SK-N-SH (cell line): ENCODE data around the gene POC5. TPM values are rescaled to one million over a fixed set of nuclear protein-coding genes. Genes with fewer than 3 reads are reported as not detected.

Experiments
- CTCF ChIA-PET: fragments of 300-600, 350-600 bp; formaldehyde crosslinking; extraction: SDS; loops from one replicate; lab custom pipeline; 2021; lab: Yijun Ruan, JAX
- POLR2A ChIA-PET: fragments of 350-600 bp; sonication (Branson Sonifier 250); formaldehyde crosslinking; extraction: SDS; loops from one replicate; lab custom pipeline; 2020; ENCODE audit warnings: antibody characterized with exemption, inconsistent platforms; lab: Yijun Ruan, JAX
- DNase-seq: peaks from one replicate; pipeline ENCODE4 v3.0.0; 2012
- H2AFZ ChIP-seq: fragments of 200-600 bp; sonication (generic); 2 replicates; pipeline ENCODE4 v1.8.1; 2016; ENCODE audit warnings: antibody characterized with exemption, mild to moderate bottlenecking, low read depth
- H3F3A ChIP-seq: fragments of 200-600 bp; sonication (generic); replicated peaks from 2 replicates; pipeline ENCODE3; 2016; ENCODE audit warnings: antibody characterized with exemption, mild to moderate bottlenecking; ENCODE audit not compliant: insufficient read depth
- H3K27ac ChIP-seq, 2 experiments: fragments of 200-500 bp in 1 of 2; fragments of 200-600 bp in 1 of 2; sonication (Bioruptor generic) in 1 of 2; sonication (generic), shearing (Covaris generic) in 1 of 2; 2 replicates each; pipeline versions ENCODE4 v1.5.1 to v1.6.1; 2014 to 2016; ENCODE audit warnings: low read depth in 2 of 2, inconsistent platforms in 1 of 2, low read length in 1 of 2, mild to moderate bottlenecking in 1 of 2, mixed read lengths in 1 of 2
- H3K27me3 ChIP-seq: fragments of 200-600 bp; sonication (generic), shearing (Covaris generic); 2 replicates; pipeline ENCODE4 v1.6.1; 2016; ENCODE audit warnings: mixed run types; ENCODE audit not compliant: insufficient read depth
- H3K36me3 ChIP-seq, 2 experiments: fragments of 200-500 bp in 1 of 2; fragments of 200-600 bp in 1 of 2; sonication (Bioruptor generic) in 1 of 2; sonication (generic) in 1 of 2; replicated peaks in 1 of 2; 2 replicates each; pipeline versions ENCODE3 to v1.5.1; 2014 to 2016; ENCODE audit warnings: low read length in 1 of 2, mild to moderate bottlenecking in 1 of 2; ENCODE audit not compliant: insufficient read depth in 2 of 2, control insufficient read depth in 1 of 2
- H3K4me1 ChIP-seq, 2 experiments: fragments of 200-500 bp in 1 of 2; fragments of 200-600 bp in 1 of 2; sonication (Bioruptor generic) in 1 of 2; sonication (generic), shearing (Covaris generic) in 1 of 2; 2 replicates each; pipeline versions ENCODE4 v1.5.1 to v1.6.1; 2014 to 2016; ENCODE audit warnings: low read depth in 1 of 2, low read length in 1 of 2, mixed run types in 1 of 2; ENCODE audit not compliant: insufficient read depth in 2 of 2, control insufficient read depth in 1 of 2
- H3K4me2 ChIP-seq: fragments of 200-600 bp; sonication (generic), shearing (Covaris generic); 2 replicates; pipeline ENCODE4 v1.6.1; 2017; ENCODE audit warnings: mixed run types
- H3K4me3 ChIP-seq, 2 experiments: fragments of 200-500 bp in 1 of 2; fragments of 200-600 bp in 1 of 2; sonication (Bioruptor generic) in 1 of 2; sonication (generic), shearing (Covaris generic) in 1 of 2; 2 replicates each; pipeline versions ENCODE4 v1.5.1 to v1.8.1; 2014 to 2016; ENCODE audit warnings: low read depth in 2 of 2, inconsistent platforms in 1 of 2, low read length in 1 of 2, mild to moderate bottlenecking in 1 of 2, mixed read lengths in 1 of 2, moderate library complexity in 1 of 2
- H3K79me2 ChIP-seq: fragments of 200-600 bp; sonication (generic); 2 replicates; pipeline ENCODE4 v1.8.1; 2017; ENCODE audit warnings: mild to moderate bottlenecking; ENCODE audit not compliant: insufficient read depth
- H3K9ac ChIP-seq: fragments of 200-600 bp; sonication (generic); 2 replicates; pipeline ENCODE4 v1.6.1; 2017; ENCODE audit warnings: mixed run types
- H3K9me2 ChIP-seq: fragments of 200-600 bp; sonication (generic); 2 replicates; pipeline ENCODE4 v1.6.1; 2017; ENCODE audit warnings: mixed run types
- H3K9me3 ChIP-seq: fragments of 200-600 bp; sonication (generic); 2 replicates; pipeline ENCODE4 v1.6.1; 2017; ENCODE audit warnings: mixed run types, mild to moderate bottlenecking, moderate library complexity
- H4K20me1 ChIP-seq: fragments of 200-600 bp; sonication (generic); 2 replicates; pipeline ENCODE4 v1.6.1; 2017; ENCODE audit warnings: mild to moderate bottlenecking, mixed run types; ENCODE audit not compliant: insufficient read depth
- ELF1 ChIP-seq: IDR thresholded peaks from 2 replicates; pipeline ENCODE4 v1.4.0; 2012
- EP300 ChIP-seq, 2 experiments: IDR thresholded peaks; 2 replicates each; pipeline versions ENCODE4 v1.4.0 to v1.6.1; 2012; ENCODE audit warnings: borderline replicate concordance in 1 of 2, low read depth in 1 of 2, low read length in 1 of 2
- FOSL2 ChIP-seq: IDR thresholded peaks from 2 replicates; pipeline ENCODE4 v1.4.0; 2012; ENCODE audit warnings: low read depth, mild to moderate bottlenecking, moderate library complexity, borderline replicate concordance
- FOXJ3 ChIP-seq: sonication (generic); formaldehyde crosslinking; IDR thresholded peaks from 2 replicates; pipeline ENCODE4 v1.5.1; 2020; ENCODE audit warnings: mild to moderate bottlenecking, missing genetic modification reagents
- JUND ChIP-seq: IDR thresholded peaks from 2 replicates; pipeline ENCODE4 v1.4.0; 2012
- NRF1 ChIP-seq: IDR thresholded peaks from 2 replicates; pipeline ENCODE4 v1.6.1; 2012; ENCODE audit warnings: low read depth, mild to moderate bottlenecking, low read length
- POLR2AphosphoS5 ChIP-seq: IDR thresholded peaks from 2 replicates; pipeline ENCODE4 v1.6.1; 2012; ENCODE audit warnings: low read depth, low read length
- RAD21 ChIP-seq: IDR thresholded peaks from 2 replicates; pipeline ENCODE4 v1.6.1; 2012; ENCODE audit warnings: mild to moderate bottlenecking, low read length
- RCOR1 ChIP-seq: fragments of 150-350 bp; IDR thresholded peaks from 2 replicates; pipeline ENCODE4 v1.6.1; 2017; ENCODE audit warnings: antibody characterized with exemption, low read length
- RFX5 ChIP-seq: IDR thresholded peaks from 2 replicates; pipeline ENCODE4 v1.6.1; 2012; ENCODE audit warnings: mild to moderate bottlenecking, improper control_type of control experiment, low read length
- RXRA ChIP-seq: IDR thresholded peaks from 2 replicates; pipeline ENCODE4 v1.4.0; 2012; ENCODE audit warnings: low read depth, mild to moderate bottlenecking, borderline replicate concordance
- SIN3A ChIP-seq: IDR thresholded peaks from 2 replicates; pipeline ENCODE4 v1.6.1; 2012; ENCODE audit warnings: low read depth, mild to moderate bottlenecking, low read length, moderate library complexity, borderline replicate concordance
- SMC3 ChIP-seq: IDR thresholded peaks from 2 replicates; pipeline ENCODE4 v1.6.1; 2012; ENCODE audit warnings: low read depth, low read length, improper control_type of control experiment
- TAF1 ChIP-seq: IDR thresholded peaks from 2 replicates; pipeline ENCODE4 v1.6.1; 2012; ENCODE audit warnings: low read depth, mild to moderate bottlenecking, low read length, moderate library complexity, borderline replicate concordance
- TCF12 ChIP-seq: IDR thresholded peaks from 2 replicates; pipeline ENCODE4 v1.4.0; 2012
- TEAD4 ChIP-seq: IDR thresholded peaks from 2 replicates; pipeline ENCODE4 v1.4.0; 2012; ENCODE audit warnings: mild to moderate bottlenecking, borderline replicate concordance; ENCODE audit not compliant: insufficient read depth
- YY1 ChIP-seq: IDR thresholded peaks from 2 replicates; pipeline ENCODE4 v1.4.0; 2012; ENCODE audit warnings: low read depth, mild to moderate bottlenecking
- WGBS: methylation state at CpG from one replicate; pipeline ENCODE4 v1.1.6; 2017; ENCODE audit warnings: low lambda C conversion rate; 5-methylcytosine and 5-hydroxymethylcytosine counted together
- polyA plus RNA-seq, 3 experiments: library from polyadenylated mRNA; depleted of rRNA; stranded (reverse); fragments of >200 nt; gene quantifications; 2 replicates each; pipeline ENCODE4 v1.2.3, GENCODE V29; 2012
- TF ChIP-seq, protein P1 (sequence below): IDR thresholded peaks from 2 replicates; pipeline ENCODE4; 2012
- TF ChIP-seq, protein P2 (sequence below): fragments of 150-350 bp; IDR thresholded peaks from 2 replicates; pipeline ENCODE4 v1.6.1; 2017; ENCODE audit warnings: antibody characterized with exemption, low read length, low read depth, borderline replicate concordance

The POC5 gene
- polyA plus RNA-seq, 1 of the 3 experiments (the other 2 are of a cell fraction) = 15.9 TPM

DNA sequence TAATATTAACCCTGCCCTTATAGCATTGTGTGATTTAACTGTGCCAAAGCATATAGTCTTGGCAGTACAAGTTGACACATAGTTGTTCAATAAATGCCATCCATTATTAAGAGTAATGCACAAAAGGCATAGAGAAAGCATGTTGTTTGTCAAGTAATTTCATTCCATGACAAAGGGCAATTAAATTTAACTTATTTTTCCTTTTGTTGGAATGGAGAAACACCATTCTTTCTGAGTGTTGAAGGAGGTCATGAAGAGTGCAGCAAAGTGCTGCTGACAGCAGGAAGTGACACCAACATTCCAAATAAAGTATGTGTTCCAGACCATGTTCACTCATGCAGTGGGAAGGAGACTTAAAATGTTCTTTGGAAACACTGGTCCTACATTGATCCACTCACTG is 76.8 kb downstream of the POC5 start:
- Histone ChIP-seq H4K20me1 (no peaks in the 10 kb centered on the region), H3K9ac (no peak overlapping the region), H3K4me2 (no peak overlapping the region), H3K4me1 (no peaks in the 10 kb centered on the region), H2AFZ (no peak overlapping the region), H3K27me3 (no peaks in the 10 kb centered on the region), H3F3A (no peaks in the 10 kb centered on the region), H3K4me3 (no peak overlapping the region), H3K36me3 (no peaks in the 10 kb centered on the region), H3K9me3 (no peaks in the 10 kb centered on the region), H3K9me2 (no peaks in the 10 kb centered on the region), H3K79me2 (no peaks in the 10 kb centered on the region), H3K27ac (peak overlapping the region in 1 of 2 experiments; percentile 57; a peak in 2 of 4 replicates)
- no peak for TF ChIP-seq SIN3A
- peak; percentile 23 for TF ChIP-seq JUND
- TF ChIP-seq TAF1 = no peak
- 0 out of 2 replicates have a peak, but pooled peaks have one; percentile 44 for TF ChIP-seq TEAD4
- peak; percentile 24 to 54; a peak in 3 of 4 replicates for TF ChIP-seq EP300 (IDR thresholded peaks at IDR 0.05; ENCODE audit: borderline replicate concordance in 1 of 2, low read depth in 1 of 2, low read length in 1 of 2)
- no peak for TF ChIP-seq RFX5
- peak; percentile 76; the same call in 1 of the 2 replicates for TF ChIP-seq TCF12
- peak; percentile 19; the same call in 1 of the 2 replicates for TF ChIP-seq FOSL2
- peak; percentile 45; the same call in 1 of the 2 replicates for TF ChIP-seq POLR2AphosphoS5
- peak; percentile 88 for TF ChIP-seq RXRA
- TF ChIP-seq, protein P1, sequence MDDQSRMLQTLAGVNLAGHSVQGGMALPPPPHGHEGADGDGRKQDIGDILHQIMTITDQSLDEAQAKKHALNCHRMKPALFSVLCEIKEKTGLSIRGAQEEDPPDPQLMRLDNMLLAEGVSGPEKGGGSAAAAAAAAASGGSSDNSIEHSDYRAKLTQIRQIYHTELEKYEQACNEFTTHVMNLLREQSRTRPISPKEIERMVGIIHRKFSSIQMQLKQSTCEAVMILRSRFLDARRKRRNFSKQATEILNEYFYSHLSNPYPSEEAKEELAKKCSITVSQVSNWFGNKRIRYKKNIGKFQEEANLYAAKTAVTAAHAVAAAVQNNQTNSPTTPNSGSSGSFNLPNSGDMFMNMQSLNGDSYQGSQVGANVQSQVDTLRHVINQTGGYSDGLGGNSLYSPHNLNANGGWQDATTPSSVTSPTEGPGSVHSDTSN = peak; percentile 78
- CTCF ChIA-PET = interaction anchor here (1.3 kb wide), 1 partner anchor 12 kb away, joined by 4 read pairs; no protein-coding TSS in a partner anchor
- POLR2A ChIA-PET = no interaction called here
- no peak for DNase-seq

DNA sequence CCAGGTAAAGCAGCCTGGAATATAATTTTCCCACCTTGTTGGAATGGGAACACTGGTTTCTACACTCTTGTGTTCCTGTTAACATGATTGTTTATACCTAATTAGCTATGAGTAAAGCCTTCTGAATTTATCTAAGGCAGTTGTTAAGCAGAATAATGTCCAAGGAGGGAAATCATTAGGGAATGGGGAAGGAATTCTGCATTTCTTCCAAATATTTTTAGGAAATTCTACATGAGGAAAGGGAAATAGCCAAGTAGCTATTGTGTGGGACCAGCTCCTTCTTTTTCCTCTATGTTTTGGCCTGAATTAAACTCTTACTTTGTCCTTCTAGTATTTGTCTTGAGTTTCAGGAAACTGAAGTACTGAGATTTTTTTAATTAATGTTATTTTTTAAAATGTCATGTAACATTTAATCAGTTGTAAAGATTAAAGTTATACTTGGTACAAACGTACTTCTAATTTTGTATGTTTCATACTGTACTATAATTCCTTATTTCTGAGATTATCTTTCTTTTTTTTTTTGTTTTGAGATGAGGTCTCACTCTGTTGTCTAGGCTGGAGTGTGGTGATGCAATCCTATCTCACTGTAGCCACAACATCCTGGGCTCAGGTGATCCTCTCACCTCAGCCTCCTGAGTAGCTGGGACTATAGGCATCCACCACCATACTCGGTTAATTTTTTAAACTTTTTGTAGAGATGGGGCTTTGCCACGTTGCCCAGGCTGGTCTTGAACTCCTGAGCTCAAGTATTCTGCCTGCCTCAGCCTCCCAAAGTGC is 77.5 kb downstream of the POC5 start:
- H3K27ac ChIP-seq = peak overlapping the region in 1 of 2 experiments; percentile 57; a peak in 2 of 4 replicates
- no peaks in the 10 kb centered on the region for H3K4me1 ChIP-seq
- no peak overlapping the region for H3K4me2 ChIP-seq
- no peaks in the 10 kb centered on the region for H3K9me2 ChIP-seq
- H3K4me3 ChIP-seq = no peak overlapping the region
- H4K20me1 ChIP-seq = no peaks in the 10 kb centered on the region
- DNase-seq = no peak
- no peaks in the 10 kb centered on the region for H3K9me3 ChIP-seq
- H3K36me3 ChIP-seq = no peaks in the 10 kb centered on the region
- H3K27me3 ChIP-seq = no peaks in the 10 kb centered on the region
- H2AFZ ChIP-seq = no peak overlapping the region
- H3F3A ChIP-seq = no peaks in the 10 kb centered on the region
- no peak overlapping the region for H3K9ac ChIP-seq
- 36% methylated on average over 3 of the region's 3 CpGs for WGBS
- no peaks in the 10 kb centered on the region for H3K79me2 ChIP-seq
- ChIA-PET POLR2A (no interaction called here), CTCF (interaction anchor here (0.6 to 1.5 kb wide), 3 partner anchors 10 to 18 kb away, joined by 3 to 4 read pairs (median 4); no protein-coding TSS in a partner anchor)
- no peak for TF ChIP-seq RAD21
- TF ChIP-seq YY1 = no peak
- no peak for TF ChIP-seq RCOR1
- no peak for TF ChIP-seq NRF1
- no peak for TF ChIP-seq FOXJ3 (CRISPR knock-in tag)
- TF ChIP-seq ELF1 = no peak
- TF ChIP-seq, protein P2, sequence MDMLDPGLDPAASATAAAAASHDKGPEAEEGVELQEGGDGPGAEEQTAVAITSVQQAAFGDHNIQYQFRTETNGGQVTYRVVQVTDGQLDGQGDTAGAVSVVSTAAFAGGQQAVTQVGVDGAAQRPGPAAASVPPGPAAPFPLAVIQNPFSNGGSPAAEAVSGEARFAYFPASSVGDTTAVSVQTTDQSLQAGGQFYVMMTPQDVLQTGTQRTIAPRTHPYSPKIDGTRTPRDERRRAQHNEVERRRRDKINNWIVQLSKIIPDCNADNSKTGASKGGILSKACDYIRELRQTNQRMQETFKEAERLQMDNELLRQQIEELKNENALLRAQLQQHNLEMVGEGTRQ = no peak
- TF ChIP-seq SMC3 = no peak
- no peak for TF ChIP-seq RXRA
- TF ChIP-seq, all 33 proteins: peak for 0
